WI38 (cell line): ENCODE data around the gene OLFML2A.

Experiments used
- H3K4me3 ChIP-seq: 2 replicates; pipeline ENCODE4 v1.5.1; 2011; ENCODE audit warnings: low read depth, mild to moderate bottlenecking, control low read depth, low read length
- CTCF ChIP-seq: IDR thresholded peaks from 2 replicates; pipeline ENCODE4 v1.5.1; 2012; ENCODE audit warnings: low read depth, mild to moderate bottlenecking, control low read depth, low read length

OLFML2A gene

GRCh38 chr9:124818431-124819281 is 41.7 kb downstream of the OLFML2A start:
- TF ChIP-seq CTCF = no peak
- no peak overlapping the region for H3K4me3 ChIP-seq

- H3K4me3 ChIP-seq = no peak overlapping the region
- TF ChIP-seq CTCF = no peak
Observed at GRCh38 chr9:124820698-124821623, 44.0 kb downstream of the OLFML2A start.

- TF ChIP-seq CTCF = no peak
- no peak overlapping the region for H3K4me3 ChIP-seq
Observed at GRCh38 chr9:124828489-124829333, 51.8 kb downstream of the OLFML2A start.

GRCh38 chr9:124829334-124829669 is 52.4 kb downstream of the OLFML2A start:
- H3K4me3 ChIP-seq = no peak overlapping the region
- no peak for TF ChIP-seq CTCF

GRCh38 chr9:124830593-124830992 is 53.7 kb downstream of the OLFML2A start:
- no peak overlapping the region for H3K4me3 ChIP-seq
- TF ChIP-seq CTCF = no peak

GRCh38 chr9:124831642-124832364 is 54.9 kb downstream of the OLFML2A start:
- no peak for TF ChIP-seq CTCF
- no peak overlapping the region for H3K4me3 ChIP-seq
